Gastroesophageal sphincter (tissue), 3 donors: ENCODE measurements around the gene GNPTG.

Experiments
- EP300 ChIP-seq: sonication (generic); formaldehyde crosslinking; IDR thresholded peaks from one replicate; pipeline ENCODE4 v1.6.1; 2017; ENCODE audit warnings: antibody characterized with exemption, mild to moderate bottlenecking
- POLR2A ChIP-seq, 2 donors: fragments of 450-650 bp; IDR thresholded peaks; one replicate each; pipeline ENCODE4 v1.6.1; 2017; ENCODE audit warnings: antibody characterized with exemption in 2 of 2, mild to moderate bottlenecking in 2 of 2, moderate library complexity in 1 of 2
- TF ChIP-seq, protein P1 (sequence below), 4 experiments: fragments of 200-600 bp in 2 of 4; fragments of 450-650 bp in 2 of 4; sonication (generic) in 1 of 4; IDR thresholded peaks; one replicate each; pipeline ENCODE4 v1.5.1; 2017 to 2019; ENCODE audit warnings: antibody characterized with exemption in 4 of 4, mild to moderate bottlenecking in 2 of 4, moderate library complexity in 2 of 4

GRCh38 chr16:1375298-1375640, 23.5 kb downstream of the GNPTG start:
- TF ChIP-seq POLR2A (IDR thresholded peaks at IDR 0.05) = no peak
- TF ChIP-seq, protein P1, sequence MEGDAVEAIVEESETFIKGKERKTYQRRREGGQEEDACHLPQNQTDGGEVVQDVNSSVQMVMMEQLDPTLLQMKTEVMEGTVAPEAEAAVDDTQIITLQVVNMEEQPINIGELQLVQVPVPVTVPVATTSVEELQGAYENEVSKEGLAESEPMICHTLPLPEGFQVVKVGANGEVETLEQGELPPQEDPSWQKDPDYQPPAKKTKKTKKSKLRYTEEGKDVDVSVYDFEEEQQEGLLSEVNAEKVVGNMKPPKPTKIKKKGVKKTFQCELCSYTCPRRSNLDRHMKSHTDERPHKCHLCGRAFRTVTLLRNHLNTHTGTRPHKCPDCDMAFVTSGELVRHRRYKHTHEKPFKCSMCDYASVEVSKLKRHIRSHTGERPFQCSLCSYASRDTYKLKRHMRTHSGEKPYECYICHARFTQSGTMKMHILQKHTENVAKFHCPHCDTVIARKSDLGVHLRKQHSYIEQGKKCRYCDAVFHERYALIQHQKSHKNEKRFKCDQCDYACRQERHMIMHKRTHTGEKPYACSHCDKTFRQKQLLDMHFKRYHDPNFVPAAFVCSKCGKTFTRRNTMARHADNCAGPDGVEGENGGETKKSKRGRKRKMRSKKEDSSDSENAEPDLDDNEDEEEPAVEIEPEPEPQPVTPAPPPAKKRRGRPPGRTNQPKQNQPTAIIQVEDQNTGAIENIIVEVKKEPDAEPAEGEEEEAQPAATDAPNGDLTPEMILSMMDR (IDR thresholded peaks at IDR 0.05) = no peak
- no peak for TF ChIP-seq EP300
